NCI-H446 (cell line): ENCODE results near the gene SLC25A26.
A peak's percentile ranks its signal among the peaks of the same experiment; 100 is the strongest.

Experiments
- DNase-seq, 2 experiments: peaks; one replicate each; lab custom pipeline; 2025; lab: John Stamatoyannopoulos, UW

Gene SLC25A26

DNA sequence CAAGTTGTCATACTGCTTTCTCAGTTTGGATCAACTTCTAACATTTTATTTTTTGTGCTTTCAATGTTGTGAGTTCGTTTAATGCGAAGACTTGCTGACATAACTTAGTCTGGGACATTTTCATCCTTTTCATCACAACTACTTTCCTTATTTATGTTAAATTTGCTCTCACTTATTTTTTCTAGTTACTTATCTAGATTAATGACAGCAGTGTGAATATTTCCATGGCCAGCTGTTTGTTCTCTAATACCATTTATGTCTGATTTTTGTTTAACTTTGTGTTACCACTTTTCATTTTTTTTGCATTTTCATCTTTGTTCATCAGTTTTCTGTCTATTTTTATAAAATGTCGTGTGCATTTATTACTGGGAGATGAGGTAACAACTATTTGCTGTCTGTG is 6.2 kb downstream of the SLC25A26 start:
- DNase-seq = no peak

DNA sequence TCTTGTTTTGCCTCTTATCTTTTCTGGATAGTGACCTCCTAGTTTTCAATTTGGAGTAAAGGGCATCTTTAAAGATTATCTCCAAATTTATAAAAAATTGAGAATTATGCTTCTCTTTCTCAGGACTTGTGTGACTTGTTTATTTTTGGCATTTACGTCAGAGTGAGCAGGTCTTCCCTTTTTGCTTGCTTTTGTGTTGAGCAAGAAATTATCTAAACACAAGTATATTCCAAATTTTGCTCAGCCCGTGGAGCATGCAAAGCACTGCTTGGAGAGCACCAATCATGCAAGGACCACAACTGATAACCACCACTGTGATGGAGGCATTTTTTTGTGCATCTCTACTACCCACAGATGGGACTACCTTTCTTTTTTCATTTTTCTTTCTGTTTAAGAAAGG is 7.1 kb downstream of the SLC25A26 start:
- DNase-seq = no peak

DNA sequence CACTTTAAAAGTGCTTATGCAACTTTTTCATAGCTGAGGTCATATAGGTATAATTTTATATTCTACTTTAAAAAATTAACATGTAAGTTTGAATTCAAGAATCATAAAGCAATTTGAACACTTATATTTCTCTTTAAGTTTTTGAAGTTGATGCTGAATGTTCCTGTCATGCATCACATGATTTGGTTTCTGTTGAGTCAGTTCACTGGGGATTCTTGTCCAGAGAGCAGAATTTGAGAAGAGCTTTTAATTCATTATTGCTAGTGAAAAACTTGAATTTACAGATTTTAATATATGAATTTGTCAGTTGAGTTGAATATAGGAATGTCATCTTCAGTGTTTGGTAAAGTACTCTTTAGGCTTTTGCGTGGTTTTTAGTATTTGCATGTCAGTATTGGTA is 7.9 kb downstream of the SLC25A26 start:
- no peak for DNase-seq

DNA sequence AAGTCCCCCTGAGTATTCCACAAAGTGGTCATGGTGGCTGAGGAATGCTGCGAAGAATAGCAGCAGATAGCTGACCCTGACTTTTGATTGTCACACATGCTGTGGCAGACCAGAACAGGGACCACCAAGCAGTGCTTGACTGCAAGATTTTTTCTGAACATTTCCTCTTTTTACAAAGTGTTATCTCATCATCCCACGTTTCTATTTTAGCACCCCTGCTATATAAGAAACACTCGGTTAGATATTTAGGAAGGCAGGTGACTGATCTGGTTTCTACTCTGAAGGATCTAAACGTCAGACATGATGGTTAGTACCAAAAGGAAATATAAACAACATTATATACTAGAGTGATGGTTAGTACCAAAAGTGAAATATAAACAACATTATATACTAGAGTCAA is 9.1 kb downstream of the SLC25A26 start:
- no peak for DNase-seq

DNA sequence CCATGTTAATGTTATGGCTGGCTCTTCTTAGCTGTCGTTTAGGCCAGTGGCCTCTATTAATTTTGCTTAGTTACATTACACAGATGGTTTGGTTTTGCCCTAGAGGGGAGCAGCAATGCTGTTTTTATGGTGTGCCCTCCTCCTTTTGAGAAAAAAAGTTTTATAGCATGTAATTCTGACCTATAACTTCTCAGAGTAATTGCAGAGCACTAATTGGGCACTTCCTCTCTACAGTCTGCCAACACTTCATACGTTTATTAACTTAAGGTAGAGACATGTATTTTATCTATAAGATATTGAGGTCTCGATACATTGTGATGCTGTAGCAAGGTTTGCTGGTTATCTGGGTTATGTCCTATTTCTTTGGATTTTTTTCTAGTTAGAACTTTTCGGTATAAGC is 12.2 kb downstream of the SLC25A26 start:
- DNase-seq = no peak

DNA sequence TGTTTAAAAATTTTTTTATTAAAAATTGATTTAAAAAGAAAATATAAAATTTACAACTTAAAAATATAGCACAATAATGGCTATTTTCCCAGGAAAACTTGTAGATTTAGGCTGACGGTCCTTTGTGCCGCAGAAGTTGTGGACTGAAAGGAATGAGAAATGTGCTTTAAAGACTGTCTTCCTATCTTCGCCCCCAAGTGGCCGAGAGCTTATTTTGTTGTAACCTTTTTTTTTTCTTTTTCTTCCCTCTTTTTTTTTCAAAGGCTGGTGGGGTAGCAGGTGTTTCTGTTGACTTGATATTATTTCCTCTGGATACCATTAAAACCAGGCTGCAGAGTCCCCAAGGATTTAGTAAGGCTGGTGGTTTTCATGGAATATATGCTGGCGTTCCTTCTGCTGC is 15.5 kb downstream of the SLC25A26 start:
- no peak for DNase-seq

DNA sequence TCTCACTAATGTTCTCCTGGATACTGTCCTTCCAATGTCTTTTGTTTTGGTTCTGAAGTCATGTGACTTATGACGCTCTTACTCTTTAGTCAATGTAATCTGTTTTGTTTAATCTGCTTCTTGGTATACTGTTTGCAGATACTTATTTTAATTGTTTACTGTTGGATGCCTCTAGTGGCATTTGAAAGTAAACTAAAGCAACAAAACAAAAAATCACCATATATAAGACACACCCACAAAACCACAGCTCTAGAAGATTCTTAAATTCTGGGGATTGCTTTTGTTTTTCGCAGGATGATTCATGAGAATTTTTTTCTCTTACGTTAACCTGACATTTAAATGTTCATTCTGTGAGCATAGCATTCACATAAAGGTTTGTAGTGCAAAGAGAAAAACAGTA is 16.8 kb downstream of the SLC25A26 start:
- no peak for DNase-seq

DNA sequence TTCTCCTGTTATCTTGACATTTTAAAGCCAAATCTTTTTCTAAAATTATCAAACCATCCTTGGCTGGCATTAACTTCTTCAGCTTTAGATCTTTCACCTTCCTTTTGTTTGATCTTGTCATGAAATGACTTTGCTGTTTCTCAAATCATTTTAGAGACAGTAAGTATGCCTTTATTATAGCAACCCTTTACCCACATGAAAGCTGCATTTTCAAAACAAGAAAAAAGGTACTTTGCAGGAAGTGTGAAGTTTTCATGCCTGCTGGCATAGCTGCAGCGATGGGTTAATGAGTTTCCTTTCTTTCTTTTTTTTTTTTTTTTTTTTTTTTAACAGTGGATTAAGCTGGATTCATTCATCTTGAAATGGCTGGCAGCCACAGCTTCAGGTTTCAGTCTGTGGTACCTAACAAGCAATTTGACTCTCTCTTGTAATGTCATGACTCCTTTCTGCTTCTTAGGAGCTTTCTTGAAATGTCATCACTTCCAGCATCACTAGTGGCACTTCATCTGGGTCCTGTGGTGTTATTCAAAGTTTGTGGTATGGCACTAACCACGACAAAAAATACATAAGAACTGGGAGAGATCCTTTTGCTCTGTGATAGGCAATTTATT is 18.8 kb downstream of the SLC25A26 start:
- no peak for DNase-seq

DNA sequence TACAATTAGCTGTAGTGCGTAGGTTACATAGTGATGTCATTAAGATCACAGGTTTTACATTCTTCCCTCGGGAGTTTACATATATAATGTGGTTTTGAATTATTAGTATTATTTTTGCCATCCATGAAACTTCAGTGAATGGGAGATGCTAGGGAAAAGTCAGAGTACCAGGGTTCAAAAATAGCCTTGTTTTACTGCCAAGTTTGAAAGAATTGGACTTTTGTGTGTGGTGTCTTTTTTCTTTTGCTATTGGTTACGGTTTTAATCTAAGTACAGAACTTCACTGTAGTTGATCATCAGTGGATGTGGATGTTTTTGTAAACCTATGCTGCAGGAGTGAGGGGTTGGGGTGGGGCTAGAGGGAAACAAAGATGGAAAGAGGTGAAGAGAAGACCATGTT is 20.7 kb downstream of the SLC25A26 start:
- no peak for DNase-seq

DNA sequence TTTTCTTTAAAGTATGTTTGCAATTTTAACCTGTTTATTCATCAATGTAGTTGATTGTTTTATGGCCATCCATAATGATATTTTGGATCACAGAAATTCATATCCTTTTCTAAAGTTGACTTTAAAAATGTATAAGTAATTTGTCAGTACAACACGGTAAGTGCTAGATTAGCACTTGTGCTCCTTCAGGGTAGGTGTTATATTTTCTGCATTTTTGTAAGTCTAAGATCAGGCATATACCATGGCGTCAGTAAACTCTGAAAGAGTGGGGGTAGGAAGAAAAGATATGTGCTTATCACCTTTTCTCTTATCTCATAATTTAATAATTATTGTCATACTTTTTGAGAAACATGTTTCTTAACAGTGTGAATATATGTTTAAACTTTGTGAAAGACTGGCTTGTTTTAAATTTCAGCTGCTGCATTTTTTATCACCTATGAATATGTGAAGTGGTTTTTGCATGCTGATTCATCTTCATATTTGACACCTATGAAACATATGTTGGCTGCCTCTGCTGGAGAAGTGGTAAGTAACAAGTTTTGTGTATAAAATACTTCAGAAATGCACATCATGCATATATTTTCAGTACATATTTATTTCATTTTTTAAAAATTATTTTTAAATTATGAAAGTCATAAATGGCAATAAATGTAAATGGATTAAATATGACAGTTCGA is 22.1 kb downstream of the SLC25A26 start:
- DNase-seq = no peak

DNA sequence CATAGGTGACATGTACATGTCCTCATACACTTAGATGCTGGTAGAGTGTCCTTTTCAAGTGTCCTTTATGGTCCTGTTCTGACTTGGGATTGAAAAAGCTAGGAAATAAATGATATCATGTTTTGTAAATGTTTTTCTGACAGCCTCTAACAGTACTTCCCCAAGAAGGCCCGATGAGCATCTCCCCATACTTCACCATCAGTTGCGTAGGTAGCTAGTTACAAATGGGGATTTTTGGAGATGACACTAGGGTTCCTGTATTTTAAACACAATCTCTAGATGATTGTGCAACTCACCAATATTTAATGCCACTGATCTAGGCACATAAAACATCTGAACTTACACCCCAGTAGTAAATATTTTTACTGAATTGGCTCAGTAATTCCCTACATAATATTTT is 27.8 kb downstream of the SLC25A26 start:
- no peak for DNase-seq

DNA sequence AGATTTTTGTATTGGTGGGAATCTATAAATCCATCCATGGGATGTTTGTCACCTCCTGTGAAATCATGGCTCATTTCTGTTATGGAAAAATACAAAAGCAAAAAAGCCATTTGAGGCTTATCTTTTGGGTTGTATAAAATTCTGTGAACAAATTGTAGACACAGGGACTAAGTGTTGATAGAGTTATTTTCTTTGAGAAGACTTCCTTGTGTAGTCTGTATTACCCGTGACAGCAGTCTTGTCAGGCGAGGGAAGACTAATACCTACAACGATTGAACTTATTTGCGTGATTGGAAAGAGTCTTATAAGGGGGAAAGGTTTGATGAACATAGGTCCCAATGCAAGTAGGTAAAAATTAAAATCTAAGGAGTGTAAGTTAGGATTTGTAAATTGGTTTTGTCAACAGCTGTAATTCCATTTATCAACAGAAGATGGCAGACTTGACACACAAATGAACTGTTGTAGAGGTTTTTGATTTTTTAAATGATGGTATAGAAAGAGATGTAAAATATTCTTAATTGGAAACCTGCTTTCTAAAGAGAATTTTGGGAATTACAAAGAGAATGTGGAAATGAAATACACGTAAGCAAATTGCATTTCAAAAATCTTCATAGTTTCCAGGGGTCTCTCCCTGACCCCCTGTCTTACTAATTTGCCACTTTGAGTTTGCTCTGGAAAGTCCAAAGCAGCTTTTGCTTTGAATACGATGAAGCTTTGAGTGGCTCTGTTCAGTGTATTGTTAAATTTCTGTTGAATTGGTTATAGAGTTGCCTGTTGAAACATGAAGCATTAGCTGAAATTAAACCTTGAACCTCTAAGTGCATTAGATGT is 33.2 kb downstream of the SLC25A26 start:
- DNase-seq = peak; percentile 4 to 12

DNA sequence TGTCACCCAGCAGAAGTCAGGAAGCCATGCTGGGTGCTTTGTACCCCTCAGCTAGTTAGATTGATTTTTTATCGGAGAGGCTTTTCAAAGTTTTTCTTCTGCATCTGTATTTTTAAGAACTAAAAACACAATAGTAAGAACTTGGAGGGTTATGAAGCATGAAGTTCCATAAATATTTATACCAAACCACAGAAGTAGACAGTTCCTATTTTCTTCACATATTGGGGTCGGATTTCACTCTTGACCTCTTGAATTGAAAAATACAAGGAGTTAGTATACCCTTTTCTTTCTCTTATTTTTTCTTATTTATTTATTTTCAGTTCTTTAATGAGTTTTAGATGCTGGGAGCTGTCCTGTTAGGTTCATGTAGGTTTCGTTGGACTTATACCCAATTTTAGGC is 35.1 kb downstream of the SLC25A26 start:
- no peak for DNase-seq

DNA sequence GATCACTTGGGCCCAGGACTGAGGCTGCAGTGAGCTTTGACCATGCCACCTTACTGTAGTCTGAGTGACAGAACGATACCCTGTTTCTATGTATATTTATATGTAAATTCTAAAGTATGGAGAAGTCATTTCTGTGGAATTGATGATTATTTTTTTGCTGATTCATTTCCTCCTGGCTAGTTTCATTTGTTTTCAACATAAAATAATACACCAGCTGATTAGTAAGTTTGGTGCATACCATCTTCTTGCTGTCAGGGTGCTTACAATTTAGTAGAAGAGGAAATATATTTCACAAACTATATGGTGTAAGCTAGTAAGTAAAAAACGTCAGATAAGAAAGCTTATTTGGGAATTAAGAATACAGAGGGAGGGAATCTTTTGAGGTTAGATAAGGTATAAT is 36.0 kb downstream of the SLC25A26 start:
- no peak for DNase-seq

DNA sequence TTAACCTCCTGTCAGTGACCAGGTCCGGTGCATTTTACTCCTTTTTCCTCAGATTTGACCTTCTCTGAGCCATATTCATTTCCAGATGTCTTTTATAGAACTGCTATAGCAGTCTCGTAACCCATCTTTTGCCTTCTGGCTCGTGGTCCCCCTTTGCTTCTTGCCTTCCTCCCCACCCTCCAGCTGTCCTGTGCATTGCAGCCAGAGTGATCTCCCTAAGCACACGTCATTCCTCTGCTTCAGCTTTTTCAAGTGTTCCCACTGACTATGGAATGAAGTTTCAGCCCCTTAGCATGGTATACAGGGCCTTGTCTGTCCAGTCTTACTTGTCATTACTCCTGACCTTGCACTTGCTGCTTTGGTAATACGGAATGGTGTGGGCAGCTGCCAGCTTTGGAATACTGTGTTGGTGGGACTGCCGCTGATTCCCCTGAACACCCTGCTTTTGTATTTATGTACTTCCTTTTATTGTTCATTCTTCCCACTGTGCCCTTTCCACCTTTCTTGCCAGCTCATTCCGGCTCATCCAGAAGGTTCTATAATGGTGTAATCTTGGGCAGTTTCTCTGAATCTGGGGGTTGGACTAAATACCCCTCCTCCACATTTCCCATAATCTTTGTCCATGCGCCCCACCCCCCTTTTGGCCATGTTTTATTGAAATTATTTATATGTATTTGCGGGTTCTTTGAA is 38.9 kb downstream of the SLC25A26 start:
- DNase-seq = no peak

DNA sequence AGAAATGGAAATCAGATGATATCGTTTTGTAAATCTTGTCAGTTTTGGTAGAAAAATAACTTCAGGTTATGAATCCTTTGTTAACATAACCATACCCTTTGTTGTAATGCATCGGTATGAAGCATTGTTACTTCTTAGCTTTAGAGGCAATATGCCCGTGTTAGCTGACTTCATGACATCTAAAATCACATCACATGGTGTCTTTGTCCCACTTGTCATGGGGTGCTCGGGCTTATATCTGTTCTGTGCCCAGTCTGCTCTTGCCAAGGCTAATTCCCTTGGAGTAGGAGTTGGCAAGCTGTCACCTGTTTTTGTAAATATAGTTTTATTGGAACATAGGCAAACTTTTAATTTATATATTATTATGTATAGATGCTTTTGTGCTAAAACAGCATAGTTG is 39.6 kb downstream of the SLC25A26 start:
- DNase-seq = no peak

DNA sequence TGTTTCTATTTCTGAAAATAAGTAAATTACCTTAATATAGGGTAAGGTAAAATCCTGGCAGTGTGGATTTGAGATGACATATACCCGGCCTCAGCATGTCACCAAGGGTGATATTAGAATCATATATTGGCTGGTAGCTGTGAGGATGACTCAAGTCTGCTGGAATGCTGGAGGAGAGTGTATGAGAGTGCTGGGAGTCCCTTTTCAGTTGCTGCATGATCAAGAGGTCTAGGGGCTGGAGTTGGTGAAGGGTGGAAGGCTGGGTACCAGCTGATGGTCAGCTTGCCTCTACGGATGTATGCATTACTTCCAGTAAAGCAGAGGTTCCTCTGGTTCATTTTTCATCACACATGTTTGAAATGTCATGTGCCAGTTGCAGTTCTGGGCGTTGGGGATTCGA is 40.6 kb downstream of the SLC25A26 start:
- DNase-seq = no peak

DNA sequence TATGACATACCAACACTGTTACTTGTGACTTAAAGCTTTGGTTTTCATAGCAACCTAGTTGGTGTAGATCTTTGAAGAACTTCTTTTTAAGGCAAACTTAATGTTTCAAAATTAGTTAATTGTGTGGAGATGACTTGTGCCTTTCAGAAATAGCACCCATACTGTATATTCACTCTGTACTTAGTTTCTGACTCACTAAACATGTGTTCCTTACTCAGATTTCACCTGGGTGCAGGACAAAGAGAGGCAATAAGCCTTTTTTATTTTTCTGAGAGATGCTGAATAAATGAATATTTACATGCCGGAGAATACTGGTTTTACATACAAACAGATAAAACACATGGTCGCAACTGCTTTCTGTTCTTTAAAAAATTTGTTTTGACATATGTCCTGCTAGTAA is 44.8 kb downstream of the SLC25A26 start:
- DNase-seq = no peak

DNA sequence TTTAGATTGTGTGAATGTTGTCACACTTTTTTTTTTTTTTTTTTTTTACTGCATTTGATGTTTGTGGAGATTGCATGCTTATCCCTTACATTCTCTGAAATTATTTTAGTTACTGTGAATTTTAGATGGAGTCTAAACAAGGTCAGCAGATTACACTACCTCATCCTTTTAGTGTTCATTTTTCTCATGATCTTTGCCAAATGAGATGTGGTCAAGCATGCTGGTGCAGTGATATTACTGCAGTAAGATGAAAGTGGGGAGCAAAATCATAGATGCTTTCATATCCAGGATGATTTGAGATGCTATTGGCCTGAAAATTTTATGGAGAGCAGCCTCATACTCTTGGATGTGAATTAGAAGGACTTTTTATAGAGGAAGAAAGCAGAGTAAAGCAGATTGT is 45.8 kb downstream of the SLC25A26 start:
- DNase-seq = no peak

DNA sequence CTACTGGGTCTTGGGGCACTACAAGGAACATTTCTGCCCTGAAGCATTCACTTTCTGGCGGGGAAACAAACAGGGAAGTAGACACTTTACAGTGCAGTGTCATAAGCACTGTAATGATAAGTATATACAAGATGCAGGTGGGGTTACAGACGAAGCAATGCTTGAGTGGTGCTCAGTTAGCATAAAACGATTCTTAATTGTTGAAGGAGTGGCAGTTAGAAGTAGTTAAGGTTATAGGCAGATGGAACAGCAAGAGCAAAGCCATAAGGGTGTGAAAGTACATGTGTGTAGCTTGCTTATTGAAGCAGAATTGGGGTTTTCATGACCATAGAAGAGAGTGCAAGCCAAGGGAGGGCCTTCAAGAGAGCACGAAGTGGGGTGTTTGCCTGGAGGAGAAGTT is 46.2 kb downstream of the SLC25A26 start:
- no peak for DNase-seq

DNA sequence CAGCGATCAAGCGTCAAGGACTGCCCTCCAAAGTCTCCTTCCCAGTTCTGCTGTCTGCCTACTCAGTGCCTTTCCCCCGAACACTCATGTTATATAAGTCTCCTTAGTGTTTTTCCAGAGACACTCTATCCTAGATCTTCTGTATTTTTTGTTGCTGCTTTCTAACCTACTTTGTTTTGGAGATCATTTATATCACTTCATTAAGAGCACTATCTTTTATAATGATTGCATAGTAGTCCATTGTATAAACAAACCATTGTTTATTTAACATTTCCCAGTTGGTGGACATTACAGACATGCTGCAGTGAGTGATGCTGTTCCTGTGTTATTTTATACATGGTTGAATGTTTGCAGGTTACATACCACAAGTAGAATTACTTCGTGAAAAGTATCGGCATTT is 47.1 kb downstream of the SLC25A26 start:
- no peak for DNase-seq

DNA sequence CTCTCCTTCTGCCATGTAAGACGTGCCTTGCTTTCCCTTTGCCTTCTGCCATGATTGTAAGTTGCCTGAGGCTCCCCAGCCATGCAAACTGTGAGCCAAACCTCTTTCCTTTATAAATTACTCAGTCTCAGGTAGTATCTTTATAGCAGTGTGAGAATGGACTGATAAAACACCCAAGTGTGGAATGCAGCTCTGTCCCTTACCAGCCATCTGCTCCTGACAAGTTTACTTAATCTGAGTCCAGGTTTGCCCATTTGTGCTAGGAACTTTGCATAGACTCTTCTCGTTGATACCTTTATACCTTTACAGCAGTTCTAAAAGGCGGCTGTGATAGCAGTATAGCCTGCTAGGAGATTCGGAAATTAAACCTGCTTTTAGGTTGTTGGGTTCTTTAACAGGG is 48.1 kb downstream of the SLC25A26 start:
- DNase-seq = no peak

DNA sequence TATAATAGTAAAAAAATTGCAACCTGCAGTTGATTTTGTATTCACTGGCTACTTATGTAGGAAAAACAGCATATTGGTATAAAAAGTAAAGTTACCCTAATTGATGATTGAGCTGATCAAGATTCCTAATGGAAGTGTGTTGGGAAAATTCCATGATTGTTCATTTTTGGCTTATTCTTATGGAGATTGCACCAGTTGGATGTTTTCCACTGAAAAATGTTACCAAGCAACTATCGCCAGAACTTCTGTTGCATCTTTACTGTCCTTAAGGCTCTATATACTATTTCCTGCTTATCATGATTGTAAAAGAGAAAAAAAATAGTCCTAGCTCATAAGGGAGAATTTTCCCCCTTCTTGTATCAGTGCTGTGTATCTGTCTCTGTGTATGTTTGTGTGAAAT is 48.6 kb downstream of the SLC25A26 start:
- DNase-seq = no peak
